GM12878 (cell line): ENCODE measurements around the gene HOXB3. TPM values are rescaled to one million over a fixed set of nuclear protein-coding genes. Genes with fewer than 3 reads are reported as not detected.

Experiments used
- IKZF1 ChIP-seq: fragments of 450-650 bp; conservative IDR thresholded peaks from 2 replicates; pipeline ENCODE4 v1.6.1; 2017; ENCODE audit warnings: antibody characterized with exemption, mild to moderate bottlenecking
- NR2F1 ChIP-seq: fragments of 450-650 bp; conservative IDR thresholded peaks from 2 replicates; pipeline ENCODE4 v1.6.1; 2017; ENCODE audit warnings: mild to moderate bottlenecking
- RELA ChIP-seq: fragments of 450-650 bp; IDR thresholded peaks from 2 replicates; pipeline ENCODE4 v1.8.0; 2014; ENCODE audit warnings: borderline replicate concordance; ENCODE audit not compliant: partially characterized antibody
- polyA plus RNA-seq, 11 experiments: library from polyadenylated mRNA; depleted of rRNA in 4 of 11; unstranded in 6 of 11; stranded (reverse) in 5 of 11; fragments of >200 nt; fragmentation: Nextera tagmentation in 4 of 11; fragmentation: Illumina TruSeq in 1 of 11; extraction: Ambion mirVana in 4 of 11; extraction: Trizol in 1 of 11; gene quantifications; 1 replicate in 1 of 11; 2 replicates in 10 of 11; pipeline versions ENCODE4 v1.2.1 to v1.2.3, GENCODE V29; 2011 to 2016; ENCODE audit warnings: inconsistent platforms in 2 of 11, missing spikeins in 2 of 11, low read depth in 1 of 11
- total RNA-seq, 4 experiments: library from RNA; depleted of rRNA in 3 of 4; stranded (reverse); fragments of >200 nt in 3 of 4; fragmentation: Illumina TruSeq in 1 of 4; extraction: Trizol in 1 of 4; gene quantifications; 2 replicates each; pipeline versions ENCODE4 v1.2.1 to v1.2.3, GENCODE V29; 2013 to 2021
- TF ChIP-seq, protein P1 (sequence below): fragments of 450-650 bp; formaldehyde crosslinking; IDR thresholded peaks from 2 replicates; pipeline ENCODE4 v1.5.0; 2022; ENCODE audit warnings: mild to moderate bottlenecking, missing genetic modification characterization
- TF ChIP-seq, protein P2 (sequence below): fragments of 150-350 bp; IDR thresholded peaks from 2 replicates; pipeline ENCODE4 v1.6.1; 2016; ENCODE audit warnings: low read depth, low read length
- TF ChIP-seq, protein P3 (sequence below): fragments of 450-650 bp; IDR thresholded peaks from 2 replicates; pipeline ENCODE4 v1.6.1; 2017; ENCODE audit warnings: low read depth, mild to moderate bottlenecking, moderate library complexity
- TF ChIP-seq, protein P4 (sequence below): fragments of 450-650 bp; IDR thresholded peaks from 2 replicates; pipeline ENCODE4 v1.6.1; 2017; ENCODE audit warnings: mild to moderate bottlenecking, moderate library complexity
- TF ChIP-seq, protein P5 (sequence below): fragments of 450-650 bp; IDR thresholded peaks from 2 replicates; pipeline ENCODE4 v1.6.1; 2018; ENCODE audit warnings: mild to moderate bottlenecking, low read depth, moderate library complexity; ENCODE audit not compliant: partially characterized antibody

Gene HOXB3
- total and polyA plus RNA-seq, 10 of the 15 experiments (the other 5 are each of a cell fraction or from before 2014, with no cell fraction given), result 0.19 to 7.7 (median 2.9) TPM

DNA sequence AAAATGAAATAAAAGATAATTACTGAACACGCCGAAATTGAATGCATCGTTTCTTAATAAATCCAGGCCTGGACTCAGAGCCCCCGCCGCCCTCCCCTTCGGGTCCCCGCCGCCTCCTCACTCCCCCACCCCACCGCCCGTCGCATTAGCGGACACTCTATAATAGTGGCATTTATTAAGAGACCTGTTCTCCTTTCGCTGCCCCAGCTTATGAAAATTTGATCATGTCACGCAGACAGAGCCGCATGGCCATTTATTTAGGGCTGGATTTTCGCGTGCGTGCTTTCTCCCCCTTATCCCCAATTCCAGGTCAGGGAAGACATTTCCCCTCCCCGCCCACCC, 38.9 kb downstream of the HOXB3 start (continued):
- TF ChIP-seq, protein P1, sequence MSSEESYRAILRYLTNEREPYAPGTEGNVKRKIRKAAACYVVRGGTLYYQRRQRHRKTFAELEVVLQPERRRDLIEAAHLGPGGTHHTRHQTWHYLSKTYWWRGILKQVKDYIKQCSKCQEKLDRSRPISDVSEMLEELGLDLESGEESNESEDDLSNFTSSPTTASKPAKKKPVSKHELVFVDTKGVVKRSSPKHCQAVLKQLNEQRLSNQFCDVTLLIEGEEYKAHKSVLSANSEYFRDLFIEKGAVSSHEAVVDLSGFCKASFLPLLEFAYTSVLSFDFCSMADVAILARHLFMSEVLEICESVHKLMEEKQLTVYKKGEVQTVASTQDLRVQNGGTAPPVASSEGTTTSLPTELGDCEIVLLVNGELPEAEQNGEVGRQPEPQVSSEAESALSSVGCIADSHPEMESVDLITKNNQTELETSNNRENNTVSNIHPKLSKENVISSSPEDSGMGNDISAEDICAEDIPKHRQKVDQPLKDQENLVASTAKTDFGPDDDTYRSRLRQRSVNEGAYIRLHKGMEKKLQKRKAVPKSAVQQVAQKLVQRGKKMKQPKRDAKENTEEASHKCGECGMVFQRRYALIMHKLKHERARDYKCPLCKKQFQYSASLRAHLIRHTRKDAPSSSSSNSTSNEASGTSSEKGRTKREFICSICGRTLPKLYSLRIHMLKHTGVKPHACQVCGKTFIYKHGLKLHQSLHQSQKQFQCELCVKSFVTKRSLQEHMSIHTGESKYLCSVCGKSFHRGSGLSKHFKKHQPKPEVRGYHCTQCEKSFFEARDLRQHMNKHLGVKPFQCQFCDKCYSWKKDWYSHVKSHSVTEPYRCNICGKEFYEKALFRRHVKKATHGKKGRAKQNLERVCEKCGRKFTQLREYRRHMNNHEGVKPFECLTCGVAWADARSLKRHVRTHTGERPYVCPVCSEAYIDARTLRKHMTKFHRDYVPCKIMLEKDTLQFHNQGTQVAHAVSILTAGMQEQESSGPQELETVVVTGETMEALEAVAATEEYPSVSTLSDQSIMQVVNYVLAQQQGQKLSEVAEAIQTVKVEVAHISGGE (CRISPR knock-in tag), result no peak
- TF ChIP-seq IKZF1 (no peak), NR2F1 (no peak), RELA (no peak)
- TF ChIP-seq, protein P2, sequence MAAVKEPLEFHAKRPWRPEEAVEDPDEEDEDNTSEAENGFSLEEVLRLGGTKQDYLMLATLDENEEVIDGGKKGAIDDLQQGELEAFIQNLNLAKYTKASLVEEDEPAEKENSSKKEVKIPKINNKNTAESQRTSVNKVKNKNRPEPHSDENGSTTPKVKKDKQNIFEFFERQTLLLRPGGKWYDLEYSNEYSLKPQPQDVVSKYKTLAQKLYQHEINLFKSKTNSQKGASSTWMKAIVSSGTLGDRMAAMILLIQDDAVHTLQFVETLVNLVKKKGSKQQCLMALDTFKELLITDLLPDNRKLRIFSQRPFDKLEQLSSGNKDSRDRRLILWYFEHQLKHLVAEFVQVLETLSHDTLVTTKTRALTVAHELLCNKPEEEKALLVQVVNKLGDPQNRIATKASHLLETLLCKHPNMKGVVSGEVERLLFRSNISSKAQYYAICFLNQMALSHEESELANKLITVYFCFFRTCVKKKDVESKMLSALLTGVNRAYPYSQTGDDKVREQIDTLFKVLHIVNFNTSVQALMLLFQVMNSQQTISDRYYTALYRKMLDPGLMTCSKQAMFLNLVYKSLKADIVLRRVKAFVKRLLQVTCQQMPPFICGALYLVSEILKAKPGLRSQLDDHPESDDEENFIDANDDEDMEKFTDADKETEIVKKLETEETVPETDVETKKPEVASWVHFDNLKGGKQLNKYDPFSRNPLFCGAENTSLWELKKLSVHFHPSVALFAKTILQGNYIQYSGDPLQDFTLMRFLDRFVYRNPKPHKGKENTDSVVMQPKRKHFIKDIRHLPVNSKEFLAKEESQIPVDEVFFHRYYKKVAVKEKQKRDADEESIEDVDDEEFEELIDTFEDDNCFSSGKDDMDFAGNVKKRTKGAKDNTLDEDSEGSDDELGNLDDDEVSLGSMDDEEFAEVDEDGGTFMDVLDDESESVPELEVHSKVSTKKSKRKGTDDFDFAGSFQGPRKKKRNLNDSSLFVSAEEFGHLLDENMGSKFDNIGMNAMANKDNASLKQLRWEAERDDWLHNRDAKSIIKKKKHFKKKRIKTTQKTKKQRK, result no peak
- TF ChIP-seq, protein P3, sequence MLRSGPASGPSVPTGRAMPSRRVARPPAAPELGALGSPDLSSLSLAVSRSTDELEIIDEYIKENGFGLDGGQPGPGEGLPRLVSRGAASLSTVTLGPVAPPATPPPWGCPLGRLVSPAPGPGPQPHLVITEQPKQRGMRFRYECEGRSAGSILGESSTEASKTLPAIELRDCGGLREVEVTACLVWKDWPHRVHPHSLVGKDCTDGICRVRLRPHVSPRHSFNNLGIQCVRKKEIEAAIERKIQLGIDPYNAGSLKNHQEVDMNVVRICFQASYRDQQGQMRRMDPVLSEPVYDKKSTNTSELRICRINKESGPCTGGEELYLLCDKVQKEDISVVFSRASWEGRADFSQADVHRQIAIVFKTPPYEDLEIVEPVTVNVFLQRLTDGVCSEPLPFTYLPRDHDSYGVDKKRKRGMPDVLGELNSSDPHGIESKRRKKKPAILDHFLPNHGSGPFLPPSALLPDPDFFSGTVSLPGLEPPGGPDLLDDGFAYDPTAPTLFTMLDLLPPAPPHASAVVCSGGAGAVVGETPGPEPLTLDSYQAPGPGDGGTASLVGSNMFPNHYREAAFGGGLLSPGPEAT, result no peak
- TF ChIP-seq, protein P4, sequence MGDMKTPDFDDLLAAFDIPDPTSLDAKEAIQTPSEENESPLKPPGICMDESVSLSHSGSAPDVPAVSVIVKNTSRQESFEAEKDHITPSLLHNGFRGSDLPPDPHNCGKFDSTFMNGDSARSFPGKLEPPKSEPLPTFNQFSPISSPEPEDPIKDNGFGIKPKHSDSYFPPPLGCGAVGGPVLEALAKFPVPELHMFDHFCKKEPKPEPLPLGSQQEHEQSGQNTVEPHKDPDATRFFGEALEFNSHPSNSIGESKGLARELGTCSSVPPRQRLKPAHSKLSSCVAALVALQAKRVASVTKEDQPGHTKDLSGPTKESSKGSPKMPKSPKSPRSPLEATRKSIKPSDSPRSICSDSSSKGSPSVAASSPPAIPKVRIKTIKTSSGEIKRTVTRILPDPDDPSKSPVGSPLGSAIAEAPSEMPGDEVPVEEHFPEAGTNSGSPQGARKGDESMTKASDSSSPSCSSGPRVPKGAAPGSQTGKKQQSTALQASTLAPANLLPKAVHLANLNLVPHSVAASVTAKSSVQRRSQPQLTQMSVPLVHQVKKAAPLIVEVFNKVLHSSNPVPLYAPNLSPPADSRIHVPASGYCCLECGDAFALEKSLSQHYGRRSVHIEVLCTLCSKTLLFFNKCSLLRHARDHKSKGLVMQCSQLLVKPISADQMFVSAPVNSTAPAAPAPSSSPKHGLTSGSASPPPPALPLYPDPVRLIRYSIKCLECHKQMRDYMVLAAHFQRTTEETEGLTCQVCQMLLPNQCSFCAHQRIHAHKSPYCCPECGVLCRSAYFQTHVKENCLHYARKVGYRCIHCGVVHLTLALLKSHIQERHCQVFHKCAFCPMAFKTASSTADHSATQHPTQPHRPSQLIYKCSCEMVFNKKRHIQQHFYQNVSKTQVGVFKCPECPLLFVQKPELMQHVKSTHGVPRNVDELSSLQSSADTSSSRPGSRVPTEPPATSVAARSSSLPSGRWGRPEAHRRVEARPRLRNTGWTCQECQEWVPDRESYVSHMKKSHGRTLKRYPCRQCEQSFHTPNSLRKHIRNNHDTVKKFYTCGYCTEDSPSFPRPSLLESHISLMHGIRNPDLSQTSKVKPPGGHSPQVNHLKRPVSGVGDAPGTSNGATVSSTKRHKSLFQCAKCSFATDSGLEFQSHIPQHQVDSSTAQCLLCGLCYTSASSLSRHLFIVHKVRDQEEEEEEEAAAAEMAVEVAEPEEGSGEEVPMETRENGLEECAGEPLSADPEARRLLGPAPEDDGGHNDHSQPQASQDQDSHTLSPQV, result no peak
- TF ChIP-seq, protein P5, sequence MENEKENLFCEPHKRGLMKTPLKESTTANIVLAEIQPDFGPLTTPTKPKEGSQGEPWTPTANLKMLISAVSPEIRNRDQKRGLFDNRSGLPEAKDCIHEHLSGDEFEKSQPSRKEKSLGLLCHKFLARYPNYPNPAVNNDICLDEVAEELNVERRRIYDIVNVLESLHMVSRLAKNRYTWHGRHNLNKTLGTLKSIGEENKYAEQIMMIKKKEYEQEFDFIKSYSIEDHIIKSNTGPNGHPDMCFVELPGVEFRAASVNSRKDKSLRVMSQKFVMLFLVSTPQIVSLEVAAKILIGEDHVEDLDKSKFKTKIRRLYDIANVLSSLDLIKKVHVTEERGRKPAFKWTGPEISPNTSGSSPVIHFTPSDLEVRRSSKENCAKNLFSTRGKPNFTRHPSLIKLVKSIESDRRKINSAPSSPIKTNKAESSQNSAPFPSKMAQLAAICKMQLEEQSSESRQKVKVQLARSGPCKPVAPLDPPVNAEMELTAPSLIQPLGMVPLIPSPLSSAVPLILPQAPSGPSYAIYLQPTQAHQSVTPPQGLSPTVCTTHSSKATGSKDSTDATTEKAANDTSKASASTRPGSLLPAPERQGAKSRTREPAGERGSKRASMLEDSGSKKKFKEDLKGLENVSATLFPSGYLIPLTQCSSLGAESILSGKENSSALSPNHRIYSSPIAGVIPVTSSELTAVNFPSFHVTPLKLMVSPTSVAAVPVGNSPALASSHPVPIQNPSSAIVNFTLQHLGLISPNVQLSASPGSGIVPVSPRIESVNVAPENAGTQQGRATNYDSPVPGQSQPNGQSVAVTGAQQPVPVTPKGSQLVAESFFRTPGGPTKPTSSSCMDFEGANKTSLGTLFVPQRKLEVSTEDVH, result no peak
